GM12892 (cell line): ENCODE measurements around the gene CLP1.

ENCODE experiments used
- DNase-seq: peaks from one replicate; pipeline ENCODE4 v3.0.0; 2011; ENCODE audit not compliant: insufficient read length
- FAIRE-seq: peaks from 2 replicates; lab custom pipeline; 2011; peaks lifted over from hg19 to GRCh38; lab: Jason Lieb, UNC
- POLR2A ChIP-seq: IDR thresholded peaks from 2 replicates; pipeline ENCODE4 v1.6.1; 2011; ENCODE audit warnings: low read depth, low read length, control low read depth
- POLR2AphosphoS5 ChIP-seq: IDR thresholded peaks from 2 replicates; pipeline ENCODE4 v1.6.1; 2011; ENCODE audit warnings: low read depth, low read length, control low read depth
- TAF1 ChIP-seq: IDR thresholded peaks from 2 replicates; pipeline ENCODE4 v1.6.1; 2011; ENCODE audit warnings: low read depth, mild to moderate bottlenecking, control low read depth, low read length, borderline replicate concordance

CLP1 gene

GRCh38 chr11:57652662-57653061, 4.9 kb upstream of the CLP1 start:
- FAIRE-seq (no peak), DNase-seq (no peak)
- no peak for TF ChIP-seq TAF1
- no peak for TF ChIP-seq POLR2A
- no peak for TF ChIP-seq POLR2AphosphoS5

DNA sequence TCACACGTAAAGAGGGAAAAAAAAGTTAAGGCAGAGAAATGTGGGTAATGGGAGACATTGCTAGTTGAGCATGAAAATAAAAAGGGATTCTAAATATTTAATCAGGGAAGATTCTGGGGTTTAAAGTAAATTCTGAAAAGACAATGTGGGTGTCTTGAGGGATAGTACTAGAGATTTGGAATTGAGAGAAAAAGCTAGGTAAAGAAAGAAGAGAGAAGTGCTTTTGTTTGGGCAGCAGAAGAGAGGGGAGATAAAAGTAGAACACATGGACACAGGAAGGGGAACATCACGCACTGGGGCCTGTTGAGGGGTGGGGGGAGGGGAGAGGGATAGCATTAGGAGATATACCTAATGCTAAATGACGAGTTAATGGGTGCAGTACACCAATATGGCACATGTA, 4.4 kb upstream of the CLP1 start:
- no peak for TF ChIP-seq POLR2AphosphoS5
- TF ChIP-seq TAF1, result no peak
- no peak for FAIRE-seq
- no peak for DNase-seq

DNA sequence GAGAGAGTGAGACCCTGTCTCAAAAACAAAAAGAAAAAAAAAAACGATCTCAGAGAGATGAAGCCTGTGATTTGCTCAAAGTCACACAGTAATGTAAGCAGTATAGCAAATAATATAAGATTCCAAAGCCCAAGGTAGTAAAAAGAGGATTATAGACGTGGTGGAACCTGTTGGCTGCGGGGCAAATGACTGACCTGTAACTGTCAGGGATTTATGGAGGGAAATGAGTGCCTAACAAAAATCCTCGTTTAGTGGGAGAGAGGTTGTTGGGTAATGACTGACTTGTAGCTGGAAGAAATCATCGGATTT, 723 bp upstream of the CLP1 start:
- no peak for TF ChIP-seq TAF1
- TF ChIP-seq POLR2A, result no peak
- no peak for TF ChIP-seq POLR2AphosphoS5
- no peak for FAIRE-seq
- DNase-seq, result no peak

GRCh38 chr11:57658023-57658361, 430 bp downstream of the CLP1 start:
- TF ChIP-seq POLR2A (no peak), TAF1 (no peak), POLR2AphosphoS5 (no peak)
- peak; percentile 38 for FAIRE-seq
- DNase-seq, result no peak

DNA sequence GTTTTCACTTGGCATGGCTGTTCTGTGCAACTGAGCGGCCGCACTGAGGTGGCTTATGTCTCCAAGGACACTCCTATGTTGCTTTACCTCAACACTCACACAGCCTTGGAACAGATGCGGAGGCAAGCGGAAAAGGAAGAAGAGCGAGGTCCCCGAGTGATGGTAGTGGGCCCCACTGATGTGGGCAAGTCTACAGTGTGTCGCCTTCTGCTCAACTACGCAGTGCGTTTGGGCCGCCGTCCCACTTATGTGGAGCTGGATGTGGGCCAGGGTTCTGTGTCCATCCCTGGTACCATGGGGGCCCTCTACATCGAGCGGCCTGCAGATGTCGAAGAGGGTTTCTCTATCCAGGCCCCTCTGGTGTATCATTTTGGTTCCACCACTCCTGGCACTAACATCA, 2.1 kb downstream of the CLP1 start:
- FAIRE-seq (no peak), DNase-seq (no peak)
- TF ChIP-seq POLR2A, result no peak
- no peak for TF ChIP-seq POLR2AphosphoS5
- TF ChIP-seq TAF1, result no peak

DNA sequence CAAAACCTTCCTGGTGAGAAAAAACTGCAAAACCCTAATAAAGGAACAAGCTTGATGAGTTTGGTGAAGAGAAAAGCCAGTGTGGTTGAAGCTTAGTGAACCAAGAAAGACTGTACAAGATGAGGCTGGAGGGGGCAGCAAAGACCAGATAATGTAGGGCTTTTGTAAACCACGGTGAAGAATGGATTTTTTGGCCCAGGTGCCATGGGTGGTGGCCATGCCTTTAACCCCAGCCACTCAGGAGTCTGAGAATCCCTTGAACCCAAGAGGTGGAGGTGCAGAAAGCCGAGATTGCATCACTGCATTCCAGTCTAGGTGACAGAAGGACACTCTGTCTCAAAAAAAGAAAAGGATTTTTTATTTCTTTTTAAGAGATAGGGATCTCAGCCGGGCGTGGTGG, 5.3 kb downstream of the CLP1 start:
- DNase-seq (no peak), FAIRE-seq (no peak)
- TF ChIP-seq POLR2A (no peak), POLR2AphosphoS5 (no peak), TAF1 (no peak)

GRCh38 chr11:57663975-57664374, 6.4 kb downstream of the CLP1 start:
- no peak for DNase-seq
- no peak for TF ChIP-seq TAF1
- TF ChIP-seq POLR2AphosphoS5, result no peak
- TF ChIP-seq POLR2A, result no peak
- no peak for FAIRE-seq

- FAIRE-seq, result no peak
- TF ChIP-seq POLR2AphosphoS5, result no peak
- peak; percentile 64; the same call in 1 of the 2 replicates for TF ChIP-seq TAF1
- TF ChIP-seq POLR2A, result peak; percentile 42; the same call in 1 of the 2 replicates
- DNase-seq, result peak; percentile 90
These were observed 9.7 kb downstream of the CLP1 start for GRCh38 chr11:57667117-57667735.

DNA sequence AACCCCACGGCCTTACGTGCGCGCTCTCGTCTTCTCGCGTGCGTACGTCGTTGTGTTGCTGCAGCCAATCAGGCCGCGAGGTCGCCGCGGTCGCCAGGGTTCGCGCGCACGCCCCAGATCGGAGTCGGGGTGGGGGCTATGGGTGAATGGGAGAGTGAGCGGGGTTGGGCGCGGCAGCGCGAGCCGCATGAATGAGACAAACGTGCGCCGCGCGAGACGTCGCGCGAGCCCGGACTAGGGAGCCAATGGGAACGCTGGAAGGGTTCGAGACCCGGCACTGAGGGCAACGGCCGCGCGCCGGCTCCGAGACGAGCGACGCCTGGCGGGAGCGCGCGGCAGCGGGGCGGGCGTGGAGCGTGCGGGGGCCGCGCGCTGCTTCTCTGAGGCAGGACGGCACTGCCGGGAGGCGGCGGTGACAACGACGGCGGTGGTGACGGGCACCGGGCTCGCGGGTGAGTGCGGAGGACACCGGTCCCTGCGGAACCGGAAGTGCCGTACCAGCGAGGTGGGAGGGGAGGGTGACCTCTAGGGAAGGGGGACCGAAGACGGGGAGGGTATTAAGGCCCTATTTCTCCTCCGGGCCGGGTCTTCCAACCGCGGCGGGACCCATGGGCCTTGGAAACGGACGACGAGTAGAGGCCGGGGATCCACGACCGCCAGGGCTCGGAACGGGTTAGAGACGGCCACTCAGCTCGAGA, 10.3 kb downstream of the CLP1 start, which contains the start of gene ZDHHC5:
TSS of gene ZDHHC5 (plus strand) at position 379 of the 698 bp plus-strand sequence. CDS start 4,977 bp downstream, outside the sequence.
- DNase-seq, result peak; percentile 96
- TF ChIP-seq POLR2AphosphoS5 (peak; percentile 87), TAF1 (peak; percentile 71; the same call in 1 of the 2 replicates), POLR2A (peak; percentile 95)
- peak; percentile 99 for FAIRE-seq

DNA sequence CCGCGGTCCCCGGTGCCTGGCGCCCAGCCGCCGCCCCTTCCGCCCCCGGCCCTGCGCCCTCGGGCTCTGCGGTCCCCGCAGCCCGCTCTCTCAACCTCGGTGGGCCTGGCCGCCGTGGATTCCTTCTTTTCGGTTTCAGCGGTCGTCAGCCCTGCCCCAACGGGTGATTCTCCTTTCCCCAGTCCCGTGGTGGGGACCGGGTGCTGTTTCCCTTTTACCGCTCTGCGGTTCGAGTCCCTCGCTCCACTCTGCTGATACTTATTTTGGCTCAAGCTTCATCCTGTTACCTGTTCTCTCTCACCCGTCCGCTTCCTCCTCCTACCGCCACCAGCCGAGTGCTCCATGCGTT, 10.8 kb downstream of the CLP1 start:
- FAIRE-seq (no peak), DNase-seq (no peak)
- TF ChIP-seq POLR2A, result no peak
- no peak for TF ChIP-seq TAF1
- no peak for TF ChIP-seq POLR2AphosphoS5

DNA sequence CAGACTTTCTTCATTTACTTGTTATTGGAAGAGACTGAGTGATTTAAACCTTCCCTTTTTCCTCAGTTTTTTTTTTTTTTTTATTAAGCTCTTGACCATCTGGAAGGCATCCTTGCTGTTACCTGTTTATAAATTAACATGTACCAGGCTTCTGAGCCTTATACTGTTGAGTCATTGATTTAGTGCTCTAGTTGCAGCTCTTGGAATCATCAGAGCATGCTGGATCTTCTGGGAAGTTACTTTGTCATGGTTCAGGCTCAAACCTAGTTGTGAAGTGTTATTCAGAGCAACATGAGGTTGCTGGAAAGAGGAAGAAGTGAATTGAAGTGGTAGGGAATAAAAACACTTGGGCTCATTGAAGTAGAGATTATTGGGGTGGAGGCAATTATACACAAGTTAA, 16.7 kb downstream of the CLP1 start:
- no peak for TF ChIP-seq TAF1
- no peak for TF ChIP-seq POLR2AphosphoS5
- no peak for TF ChIP-seq POLR2A
- peak; percentile 42 for FAIRE-seq
- no peak for DNase-seq

DNA sequence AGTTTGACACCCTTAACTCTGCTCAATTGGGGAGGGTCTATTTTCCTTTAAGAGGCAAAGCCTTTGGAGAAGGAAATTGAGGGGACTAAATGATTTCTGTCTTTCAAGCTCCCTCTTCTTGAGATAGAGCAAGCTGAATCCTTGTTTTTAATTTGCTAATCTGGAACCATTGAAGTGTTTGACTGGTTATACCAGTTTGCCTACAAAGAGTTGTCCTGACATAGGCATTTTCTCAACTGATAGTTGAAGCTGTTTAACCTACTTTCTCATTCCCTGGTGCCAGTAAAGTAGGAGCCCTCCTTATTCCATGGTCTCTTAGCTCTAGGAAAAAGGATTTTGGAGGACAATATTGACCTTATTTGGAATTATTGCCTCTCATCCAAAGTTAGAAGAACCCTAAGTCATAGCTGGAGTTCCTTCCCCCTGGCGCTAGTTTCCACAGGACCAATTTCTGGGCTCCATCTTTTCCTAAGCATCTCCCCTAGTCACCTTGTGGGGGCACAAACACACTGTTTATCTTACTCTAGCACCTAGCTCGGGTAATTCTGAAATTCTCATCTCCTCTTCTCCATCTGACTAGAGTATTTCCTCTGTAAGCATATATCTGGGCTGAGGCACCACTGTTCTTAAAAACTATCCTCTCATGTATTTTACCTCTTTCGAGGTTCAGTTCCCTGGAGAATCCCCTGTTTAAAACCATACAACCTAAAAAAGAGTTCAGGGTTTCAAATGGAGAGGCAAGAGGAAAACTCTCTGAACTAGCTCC, 17.8 kb downstream of the CLP1 start:
- no peak for DNase-seq
- FAIRE-seq, result peak; percentile 58
- TF ChIP-seq POLR2AphosphoS5, result no peak
- no peak for TF ChIP-seq POLR2A
- no peak for TF ChIP-seq TAF1
